GM23338 (cell line): ENCODE data around the gene CNTNAP1.

ENCODE experiments used
- CREB1 ChIP-seq: fragments of 250-450 bp; sonication (Bioruptor Pico); IDR thresholded peaks from 2 replicates; pipeline ENCODE4 v1.5.0; 2020; ENCODE audit warnings: low read depth, mild to moderate bottlenecking, moderate library complexity
- EZH2phosphoT487 ChIP-seq: fragments of 200-600 bp; sonication (generic); IDR thresholded peaks from one replicate; pipeline ENCODE4 v1.8.1; 2018; ENCODE audit warnings: antibody characterized with exemption; ENCODE audit not compliant: unreplicated experiment
- JUNB ChIP-seq: IDR thresholded peaks from one replicate; pipeline ENCODE4 v1.6.1; 2016; ENCODE audit warnings: antibody characterized with exemption; ENCODE audit not compliant: unreplicated experiment
- POLR2AphosphoS5 ChIP-seq: IDR thresholded peaks from 2 replicates; pipeline ENCODE4 v1.6.1; 2016; ENCODE audit warnings: antibody characterized with exemption, low read depth
- TF ChIP-seq, protein P1 (sequence below), 2 experiments: fragments of 200-600 bp in 1 of 2; sonication (generic) in 1 of 2; conservative IDR thresholded peaks; 2 replicates each; pipeline versions ENCODE4 v1.5.1 to v1.6.1; 2016 to 2017; ENCODE audit warnings: antibody characterized with exemption in 2 of 2, low read depth in 2 of 2, mild to moderate bottlenecking in 2 of 2, moderate library complexity in 1 of 2
- TF ChIP-seq, protein P2 (sequence below): IDR thresholded peaks from one replicate; pipeline ENCODE4 v1.6.1; 2018; ENCODE audit warnings: antibody characterized with exemption; ENCODE audit not compliant: unreplicated experiment

DNA sequence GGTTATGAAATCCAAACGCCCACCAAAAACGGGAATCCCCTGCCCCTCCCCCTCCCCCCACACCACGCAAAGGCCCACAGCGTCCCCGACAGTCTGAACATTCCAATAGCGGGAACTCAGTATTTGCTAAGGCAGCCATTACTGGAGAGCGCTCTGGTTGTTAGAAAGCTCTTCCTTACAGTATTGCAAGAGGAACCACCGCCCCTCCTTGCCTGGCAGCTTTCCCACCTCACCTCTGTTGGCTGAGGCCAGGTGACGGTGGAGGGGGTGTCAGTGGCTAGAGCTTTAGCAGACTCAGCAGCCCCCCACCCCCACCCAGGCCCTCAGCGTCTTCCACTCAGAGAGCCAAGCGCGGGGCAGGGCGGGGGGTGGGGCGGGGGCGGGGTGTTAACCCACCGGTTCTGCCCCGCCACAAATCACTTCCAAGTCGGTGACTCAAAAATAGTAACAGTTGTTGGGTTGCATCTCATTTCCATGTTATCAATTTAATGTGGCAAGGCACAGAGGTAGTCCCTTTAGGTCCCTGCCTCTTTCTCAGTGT is 3.3 kb upstream of the CNTNAP1 start:
- TF ChIP-seq, protein P1, sequence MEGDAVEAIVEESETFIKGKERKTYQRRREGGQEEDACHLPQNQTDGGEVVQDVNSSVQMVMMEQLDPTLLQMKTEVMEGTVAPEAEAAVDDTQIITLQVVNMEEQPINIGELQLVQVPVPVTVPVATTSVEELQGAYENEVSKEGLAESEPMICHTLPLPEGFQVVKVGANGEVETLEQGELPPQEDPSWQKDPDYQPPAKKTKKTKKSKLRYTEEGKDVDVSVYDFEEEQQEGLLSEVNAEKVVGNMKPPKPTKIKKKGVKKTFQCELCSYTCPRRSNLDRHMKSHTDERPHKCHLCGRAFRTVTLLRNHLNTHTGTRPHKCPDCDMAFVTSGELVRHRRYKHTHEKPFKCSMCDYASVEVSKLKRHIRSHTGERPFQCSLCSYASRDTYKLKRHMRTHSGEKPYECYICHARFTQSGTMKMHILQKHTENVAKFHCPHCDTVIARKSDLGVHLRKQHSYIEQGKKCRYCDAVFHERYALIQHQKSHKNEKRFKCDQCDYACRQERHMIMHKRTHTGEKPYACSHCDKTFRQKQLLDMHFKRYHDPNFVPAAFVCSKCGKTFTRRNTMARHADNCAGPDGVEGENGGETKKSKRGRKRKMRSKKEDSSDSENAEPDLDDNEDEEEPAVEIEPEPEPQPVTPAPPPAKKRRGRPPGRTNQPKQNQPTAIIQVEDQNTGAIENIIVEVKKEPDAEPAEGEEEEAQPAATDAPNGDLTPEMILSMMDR (conservative IDR thresholded peaks at IDR 0.05; ENCODE audit: low read depth in 2 of 2): 0 out of 4 replicates have a peak, but pooled peaks of 1 of the 2 experiments have one; percentile 20
- TF ChIP-seq POLR2AphosphoS5: no peak
- no peak for TF ChIP-seq JUNB
- TF ChIP-seq, protein P2, sequence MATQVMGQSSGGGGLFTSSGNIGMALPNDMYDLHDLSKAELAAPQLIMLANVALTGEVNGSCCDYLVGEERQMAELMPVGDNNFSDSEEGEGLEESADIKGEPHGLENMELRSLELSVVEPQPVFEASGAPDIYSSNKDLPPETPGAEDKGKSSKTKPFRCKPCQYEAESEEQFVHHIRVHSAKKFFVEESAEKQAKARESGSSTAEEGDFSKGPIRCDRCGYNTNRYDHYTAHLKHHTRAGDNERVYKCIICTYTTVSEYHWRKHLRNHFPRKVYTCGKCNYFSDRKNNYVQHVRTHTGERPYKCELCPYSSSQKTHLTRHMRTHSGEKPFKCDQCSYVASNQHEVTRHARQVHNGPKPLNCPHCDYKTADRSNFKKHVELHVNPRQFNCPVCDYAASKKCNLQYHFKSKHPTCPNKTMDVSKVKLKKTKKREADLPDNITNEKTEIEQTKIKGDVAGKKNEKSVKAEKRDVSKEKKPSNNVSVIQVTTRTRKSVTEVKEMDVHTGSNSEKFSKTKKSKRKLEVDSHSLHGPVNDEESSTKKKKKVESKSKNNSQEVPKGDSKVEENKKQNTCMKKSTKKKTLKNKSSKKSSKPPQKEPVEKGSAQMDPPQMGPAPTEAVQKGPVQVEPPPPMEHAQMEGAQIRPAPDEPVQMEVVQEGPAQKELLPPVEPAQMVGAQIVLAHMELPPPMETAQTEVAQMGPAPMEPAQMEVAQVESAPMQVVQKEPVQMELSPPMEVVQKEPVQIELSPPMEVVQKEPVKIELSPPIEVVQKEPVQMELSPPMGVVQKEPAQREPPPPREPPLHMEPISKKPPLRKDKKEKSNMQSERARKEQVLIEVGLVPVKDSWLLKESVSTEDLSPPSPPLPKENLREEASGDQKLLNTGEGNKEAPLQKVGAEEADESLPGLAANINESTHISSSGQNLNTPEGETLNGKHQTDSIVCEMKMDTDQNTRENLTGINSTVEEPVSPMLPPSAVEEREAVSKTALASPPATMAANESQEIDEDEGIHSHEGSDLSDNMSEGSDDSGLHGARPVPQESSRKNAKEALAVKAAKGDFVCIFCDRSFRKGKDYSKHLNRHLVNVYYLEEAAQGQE: no peak
- TF ChIP-seq CREB1 (CRISPR knock-in tag): no peak
- no peak for TF ChIP-seq EZH2phosphoT487
